Endothelial cell of hepatic sinusoid (primary cell): ENCODE data around the gene C5.

Source experiments
- in situ Hi-C: cut with HindIII; loops from 2 replicates; pipeline ENCODE4 v1.10.0; 2017; ENCODE audit warnings: low sequenced_read_pairs

Gene C5

GRCh38 chr9:120915854-120916470 lies 134.1 kb downstream of the C5 start:
- in situ Hi-C loops: no loop called here

- in situ Hi-C loops: no loop called here
These were observed 135.1 kb downstream of the C5 start for GRCh38 chr9:120914953-120915352.

GRCh38 chr9:120914396-120914795 lies 135.7 kb downstream of the C5 start:
- in situ Hi-C loops: no loop called here

GRCh38 chr9:120913647-120914264 lies 136.3 kb downstream of the C5 start:
- in situ Hi-C loops: no loop called here

GRCh38 chr9:120912958-120913646 lies 137.0 kb downstream of the C5 start:
- in situ Hi-C loops: no loop called here

GRCh38 chr9:120911295-120911837 lies 138.7 kb downstream of the C5 start:
- in situ Hi-C loops: no loop called here

- in situ Hi-C loops: no loop called here
These were observed 139.4 kb downstream of the C5 start for GRCh38 chr9:120910643-120911042.

GRCh38 chr9:120909904-120910303 lies 140.2 kb downstream of the C5 start:
- in situ Hi-C loops: no loop called here

- in situ Hi-C loops: no loop called here
These were observed 144.5 kb downstream of the C5 start for GRCh38 chr9:120905315-120906164.

GRCh38 chr9:120904978-120905301 lies 145.1 kb downstream of the C5 start:
- in situ Hi-C loops: no loop called here

GRCh38 chr9:120904061-120904977 lies 145.8 kb downstream of the C5 start:
- in situ Hi-C loops: no loop called here

- in situ Hi-C loops: no loop called here
These were observed 147.2 kb downstream of the C5 start for GRCh38 chr9:120902569-120903535.
